GM23338 (cell line): Measurements from ENCODE around the gene LARP1B. TPM values are rescaled to one million over a fixed set of nuclear protein-coding genes. Genes with fewer than 3 reads are reported as not detected.

Experiments used
- ATAC-seq: fragments of 200-7000 bp; cut with Tn5 transposase; 3 replicates; pipeline ENCODE4 v1.9.1; 2020
- DNase-seq: peaks from one replicate; pipeline ENCODE4 v3.0.0-alpha.2; 2015; ENCODE audit warnings: low spot score
- H2AFZ ChIP-seq: fragments of 200-600 bp; sonication (generic); 2 replicates; pipeline ENCODE4 v1.8.0; 2016; ENCODE audit warnings: antibody characterized with exemption, mild to moderate bottlenecking, moderate library complexity
- H3F3A ChIP-seq: fragments of 200-600 bp; sonication (generic); replicated peaks from 2 replicates; pipeline ENCODE4 v1.8.0; 2017; ENCODE audit warnings: antibody characterized with exemption, mixed run types, low read depth
- H3K27ac ChIP-seq: fragments of 200-600 bp; sonication (generic); 2 replicates; pipeline ENCODE4 v1.6.1; 2016; ENCODE audit warnings: low read depth
- H3K27me3 ChIP-seq: fragments of 200-600 bp; sonication (generic); 2 replicates; pipeline ENCODE4 v1.8.0; 2016; ENCODE audit warnings: mild to moderate bottlenecking, mixed run types, moderate library complexity; ENCODE audit not compliant: insufficient read depth
- H3K36me3 ChIP-seq: fragments of 200-600 bp; sonication (generic); 2 replicates; pipeline ENCODE4 v1.8.0; 2016; ENCODE audit warnings: mild to moderate bottlenecking; ENCODE audit not compliant: insufficient read depth
- H3K4me1 ChIP-seq: fragments of 200-600 bp; sonication (generic); 2 replicates; pipeline ENCODE4 v1.8.0; 2016; ENCODE audit warnings: mild to moderate bottlenecking, moderate library complexity; ENCODE audit not compliant: insufficient read depth
- H3K4me2 ChIP-seq: fragments of 200-600 bp; sonication (generic); 2 replicates; pipeline ENCODE4 v1.7.1; 2017; ENCODE audit warnings: mixed run types
- H3K4me3 ChIP-seq: fragments of 200-600 bp; sonication (generic); 2 replicates; pipeline ENCODE4 v1.6.1; 2016; ENCODE audit warnings: mixed run types
- H3K79me2 ChIP-seq: fragments of 200-600 bp; sonication (generic); replicated peaks from 2 replicates; pipeline ENCODE4 v1.8.0; 2017; ENCODE audit warnings: mild to moderate bottlenecking; ENCODE audit not compliant: insufficient read depth
- H3K9me2 ChIP-seq: fragments of 200-600 bp; sonication (generic); 2 replicates; pipeline ENCODE4 v1.8.0; 2017; ENCODE audit not compliant: insufficient read depth
- H4K20me1 ChIP-seq: fragments of 200-600 bp; sonication (generic); replicated peaks from 2 replicates; pipeline ENCODE4 v1.8.0; 2017; ENCODE audit warnings: mild to moderate bottlenecking; ENCODE audit not compliant: insufficient read depth
- H3K27ac Mint-ChIP-seq: 2 replicates; pipeline ENCODE4 v1.8.0; 2020; ENCODE audit warnings: inconsistent platforms, mild to moderate bottlenecking, moderate library complexity, mixed read lengths
- H3K27me3 Mint-ChIP-seq: 3 replicates; pipeline ENCODE4 v1.8.0; 2022; ENCODE audit warnings: low read depth, mild to moderate bottlenecking, moderate library complexity, mixed read lengths, inconsistent platforms; ENCODE audit not compliant: insufficient read depth, poor library complexity
- H3K36me3 Mint-ChIP-seq: 3 replicates; pipeline ENCODE4 v1.8.0; 2021; ENCODE audit warnings: low read depth, mild to moderate bottlenecking, inconsistent platforms, moderate library complexity, mixed read lengths
- H3K4me1 Mint-ChIP-seq: 3 replicates; pipeline ENCODE4 v1.8.0; 2020; ENCODE audit warnings: mild to moderate bottlenecking, inconsistent platforms, mixed read lengths
- H3K4me3 Mint-ChIP-seq: 3 replicates; pipeline ENCODE4 v1.8.0; 2021; ENCODE audit warnings: moderate library complexity, mild to moderate bottlenecking, inconsistent platforms, mixed read lengths
- H3K9me3 Mint-ChIP-seq: 3 replicates; pipeline ENCODE4 v1.8.0; 2020; ENCODE audit warnings: moderate library complexity, mild to moderate bottlenecking, inconsistent platforms, mixed read lengths
- CREB1 ChIP-seq: fragments of 250-450 bp; sonication (Bioruptor Pico); IDR thresholded peaks from 2 replicates; pipeline ENCODE4 v1.5.0; 2020; ENCODE audit warnings: low read depth, mild to moderate bottlenecking, moderate library complexity
- ETS1 ChIP-seq: IDR thresholded peaks from 2 replicates; pipeline ENCODE4 v1.6.1; 2016; ENCODE audit warnings: antibody characterized with exemption
- EZH2 ChIP-seq: fragments of 200-600 bp; sonication (generic); IDR thresholded peaks from one replicate; pipeline ENCODE4 v1.8.0; 2017; ENCODE audit warnings: antibody characterized with exemption, mild to moderate bottlenecking, low read depth; ENCODE audit not compliant: unreplicated experiment
- EZH2phosphoT487 ChIP-seq: fragments of 200-600 bp; sonication (generic); IDR thresholded peaks from one replicate; pipeline ENCODE4 v1.8.1; 2018; ENCODE audit warnings: antibody characterized with exemption; ENCODE audit not compliant: unreplicated experiment
- JUNB ChIP-seq: IDR thresholded peaks from one replicate; pipeline ENCODE4 v1.6.1; 2016; ENCODE audit warnings: antibody characterized with exemption; ENCODE audit not compliant: unreplicated experiment
- NANOG ChIP-seq: IDR thresholded peaks from 2 replicates; pipeline ENCODE4 v1.6.1; 2016; ENCODE audit warnings: antibody characterized with exemption, borderline replicate concordance
- POLR2AphosphoS5 ChIP-seq: IDR thresholded peaks from 2 replicates; pipeline ENCODE4 v1.6.1; 2016; ENCODE audit warnings: antibody characterized with exemption, low read depth
- STAT1 ChIP-seq: IDR thresholded peaks from one replicate; pipeline ENCODE4 v1.6.1; 2016; ENCODE audit warnings: antibody characterized with exemption; ENCODE audit not compliant: unreplicated experiment
- ZNF114 ChIP-seq: fragments of 250-450 bp; sonication (Bioruptor Pico); IDR thresholded peaks from 2 replicates; pipeline ENCODE4 v1.5.0; 2020; ENCODE audit warnings: mild to moderate bottlenecking, moderate library complexity
- ZNF331 ChIP-seq: fragments of 250-450 bp; sonication (Bioruptor Pico); IDR thresholded peaks from 2 replicates; pipeline ENCODE4 v1.5.0; 2020; ENCODE audit warnings: low read depth, mild to moderate bottlenecking, moderate library complexity
- ZNF462 ChIP-seq: fragments of 250-450 bp; sonication (Bioruptor Pico); IDR thresholded peaks from 2 replicates; pipeline ENCODE4 v1.5.0; 2020; ENCODE audit warnings: mild to moderate bottlenecking, moderate library complexity
- polyA plus RNA-seq: library from polyadenylated mRNA; unstranded; fragments of >200 nt; fragmentation: Nextera tagmentation; extraction: Ambion mirVana; gene quantifications from 2 replicates; pipeline ENCODE4 v1.2.1, GENCODE V29; 2016
- total RNA-seq: library from RNA; depleted of rRNA; stranded (reverse); fragments of >200 nt; shearing (Covaris generic); gene quantifications from 2 replicates; pipeline ENCODE4 v1.2.3, GENCODE V29; 2014
- TF ChIP-seq, protein P1 (sequence below), 2 experiments: fragments of 200-600 bp in 1 of 2; sonication (generic) in 1 of 2; conservative IDR thresholded peaks; 2 replicates each; pipeline versions ENCODE4 v1.5.1 to v1.6.1; 2016 to 2017; ENCODE audit warnings: antibody characterized with exemption in 2 of 2, low read depth in 2 of 2, mild to moderate bottlenecking in 2 of 2, moderate library complexity in 1 of 2
- TF ChIP-seq, protein P2 (sequence below): IDR thresholded peaks from one replicate; pipeline ENCODE4 v1.6.1; 2018; ENCODE audit warnings: antibody characterized with exemption; ENCODE audit not compliant: unreplicated experiment

LARP1B gene
- total and polyA plus RNA-seq, 2 experiments from 2014 or later, result 42.5 to 45.4 TPM

DNA sequence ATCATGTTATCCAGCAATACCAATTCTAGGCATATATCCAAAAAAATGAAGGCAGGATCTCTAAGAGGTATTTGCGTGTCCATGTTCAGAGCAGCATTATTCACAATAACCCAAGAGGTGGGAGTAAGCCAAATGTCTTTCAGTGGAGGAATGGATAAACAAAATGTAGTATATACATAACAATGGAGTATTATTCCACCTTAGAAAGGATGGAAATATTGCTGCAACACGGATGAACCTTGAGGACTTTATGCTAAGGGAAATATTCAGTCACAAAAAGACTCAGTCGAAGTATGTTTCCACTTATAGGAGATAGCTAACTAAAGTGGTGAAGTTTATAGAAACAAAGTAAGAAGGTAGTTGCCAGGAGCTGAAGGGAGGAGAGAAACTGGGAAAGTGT lies 74.3 kb downstream of the LARP1B start:
- no peaks in the 10 kb centered on the region for H3K27me3 ChIP-seq
- Mint-ChIP-seq H3K9me3 (peaks cover 8% of the 10 kb centered on the region; the same call in 2 of the 3 replicates), H3K4me3 (no peak overlapping the region), H3K27me3 (no peaks in the 10 kb centered on the region), H3K27ac (no peak overlapping the region), H3K4me1 (no peaks in the 10 kb centered on the region), H3K36me3 (peaks cover 36% of the 10 kb centered on the region)
- DNase-seq, result no peak
- H3K4me3 ChIP-seq, result no peak overlapping the region
- no peak overlapping the region for H2AFZ ChIP-seq
- H3K4me2 ChIP-seq, result no peak overlapping the region
- H3K27ac ChIP-seq, result no peak overlapping the region
- H3F3A ChIP-seq, result no peaks in the 10 kb centered on the region
- no peaks in the 10 kb centered on the region for H4K20me1 ChIP-seq
- TF ChIP-seq EZH2 (no peak), ZNF331 (CRISPR knock-in tag) (no peak), ZNF462 (CRISPR knock-in tag) (no peak), STAT1 (no peak), ETS1 (no peak), CREB1 (no peak), NANOG (no peak), EZH2phosphoT487 (no peak), ZNF114 (CRISPR knock-in tag) (no peak), JUNB (no peak), POLR2AphosphoS5 (no peak)
- TF ChIP-seq, protein P1, sequence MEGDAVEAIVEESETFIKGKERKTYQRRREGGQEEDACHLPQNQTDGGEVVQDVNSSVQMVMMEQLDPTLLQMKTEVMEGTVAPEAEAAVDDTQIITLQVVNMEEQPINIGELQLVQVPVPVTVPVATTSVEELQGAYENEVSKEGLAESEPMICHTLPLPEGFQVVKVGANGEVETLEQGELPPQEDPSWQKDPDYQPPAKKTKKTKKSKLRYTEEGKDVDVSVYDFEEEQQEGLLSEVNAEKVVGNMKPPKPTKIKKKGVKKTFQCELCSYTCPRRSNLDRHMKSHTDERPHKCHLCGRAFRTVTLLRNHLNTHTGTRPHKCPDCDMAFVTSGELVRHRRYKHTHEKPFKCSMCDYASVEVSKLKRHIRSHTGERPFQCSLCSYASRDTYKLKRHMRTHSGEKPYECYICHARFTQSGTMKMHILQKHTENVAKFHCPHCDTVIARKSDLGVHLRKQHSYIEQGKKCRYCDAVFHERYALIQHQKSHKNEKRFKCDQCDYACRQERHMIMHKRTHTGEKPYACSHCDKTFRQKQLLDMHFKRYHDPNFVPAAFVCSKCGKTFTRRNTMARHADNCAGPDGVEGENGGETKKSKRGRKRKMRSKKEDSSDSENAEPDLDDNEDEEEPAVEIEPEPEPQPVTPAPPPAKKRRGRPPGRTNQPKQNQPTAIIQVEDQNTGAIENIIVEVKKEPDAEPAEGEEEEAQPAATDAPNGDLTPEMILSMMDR (conservative IDR thresholded peaks at IDR 0.05; ENCODE audit: low read depth in 2 of 2), result no peak
- TF ChIP-seq, protein P2, sequence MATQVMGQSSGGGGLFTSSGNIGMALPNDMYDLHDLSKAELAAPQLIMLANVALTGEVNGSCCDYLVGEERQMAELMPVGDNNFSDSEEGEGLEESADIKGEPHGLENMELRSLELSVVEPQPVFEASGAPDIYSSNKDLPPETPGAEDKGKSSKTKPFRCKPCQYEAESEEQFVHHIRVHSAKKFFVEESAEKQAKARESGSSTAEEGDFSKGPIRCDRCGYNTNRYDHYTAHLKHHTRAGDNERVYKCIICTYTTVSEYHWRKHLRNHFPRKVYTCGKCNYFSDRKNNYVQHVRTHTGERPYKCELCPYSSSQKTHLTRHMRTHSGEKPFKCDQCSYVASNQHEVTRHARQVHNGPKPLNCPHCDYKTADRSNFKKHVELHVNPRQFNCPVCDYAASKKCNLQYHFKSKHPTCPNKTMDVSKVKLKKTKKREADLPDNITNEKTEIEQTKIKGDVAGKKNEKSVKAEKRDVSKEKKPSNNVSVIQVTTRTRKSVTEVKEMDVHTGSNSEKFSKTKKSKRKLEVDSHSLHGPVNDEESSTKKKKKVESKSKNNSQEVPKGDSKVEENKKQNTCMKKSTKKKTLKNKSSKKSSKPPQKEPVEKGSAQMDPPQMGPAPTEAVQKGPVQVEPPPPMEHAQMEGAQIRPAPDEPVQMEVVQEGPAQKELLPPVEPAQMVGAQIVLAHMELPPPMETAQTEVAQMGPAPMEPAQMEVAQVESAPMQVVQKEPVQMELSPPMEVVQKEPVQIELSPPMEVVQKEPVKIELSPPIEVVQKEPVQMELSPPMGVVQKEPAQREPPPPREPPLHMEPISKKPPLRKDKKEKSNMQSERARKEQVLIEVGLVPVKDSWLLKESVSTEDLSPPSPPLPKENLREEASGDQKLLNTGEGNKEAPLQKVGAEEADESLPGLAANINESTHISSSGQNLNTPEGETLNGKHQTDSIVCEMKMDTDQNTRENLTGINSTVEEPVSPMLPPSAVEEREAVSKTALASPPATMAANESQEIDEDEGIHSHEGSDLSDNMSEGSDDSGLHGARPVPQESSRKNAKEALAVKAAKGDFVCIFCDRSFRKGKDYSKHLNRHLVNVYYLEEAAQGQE, result no peak
- no peaks in the 10 kb centered on the region for H3K9me2 ChIP-seq
- ATAC-seq, result no peak
- H3K36me3 ChIP-seq, result no peaks in the 10 kb centered on the region
- H3K79me2 ChIP-seq, result no peaks in the 10 kb centered on the region
- no peaks in the 10 kb centered on the region for H3K4me1 ChIP-seq
